ENCODE data around the gene KAT14.

DNA sequence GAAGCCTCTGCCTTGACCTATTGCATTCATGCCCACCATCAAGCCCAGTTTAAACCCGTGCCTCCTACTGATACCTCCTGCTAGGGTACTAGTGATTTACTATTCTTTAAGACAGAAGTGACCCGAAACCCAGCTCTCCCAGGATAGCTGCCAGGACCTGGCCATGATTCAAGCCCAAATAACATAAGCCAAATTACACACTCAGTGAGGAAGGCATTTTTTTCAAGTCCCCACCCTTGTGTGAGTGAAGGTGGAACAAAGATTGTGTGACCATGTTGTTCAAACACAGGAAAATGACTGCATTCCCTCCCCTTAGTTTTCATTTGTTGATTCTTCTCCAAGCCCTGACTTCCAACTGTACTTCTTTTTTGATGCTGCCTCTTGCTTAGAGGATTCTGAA lies 3.7 kb upstream of the KAT14 start:
- TF ChIP-seq, protein P1, sequence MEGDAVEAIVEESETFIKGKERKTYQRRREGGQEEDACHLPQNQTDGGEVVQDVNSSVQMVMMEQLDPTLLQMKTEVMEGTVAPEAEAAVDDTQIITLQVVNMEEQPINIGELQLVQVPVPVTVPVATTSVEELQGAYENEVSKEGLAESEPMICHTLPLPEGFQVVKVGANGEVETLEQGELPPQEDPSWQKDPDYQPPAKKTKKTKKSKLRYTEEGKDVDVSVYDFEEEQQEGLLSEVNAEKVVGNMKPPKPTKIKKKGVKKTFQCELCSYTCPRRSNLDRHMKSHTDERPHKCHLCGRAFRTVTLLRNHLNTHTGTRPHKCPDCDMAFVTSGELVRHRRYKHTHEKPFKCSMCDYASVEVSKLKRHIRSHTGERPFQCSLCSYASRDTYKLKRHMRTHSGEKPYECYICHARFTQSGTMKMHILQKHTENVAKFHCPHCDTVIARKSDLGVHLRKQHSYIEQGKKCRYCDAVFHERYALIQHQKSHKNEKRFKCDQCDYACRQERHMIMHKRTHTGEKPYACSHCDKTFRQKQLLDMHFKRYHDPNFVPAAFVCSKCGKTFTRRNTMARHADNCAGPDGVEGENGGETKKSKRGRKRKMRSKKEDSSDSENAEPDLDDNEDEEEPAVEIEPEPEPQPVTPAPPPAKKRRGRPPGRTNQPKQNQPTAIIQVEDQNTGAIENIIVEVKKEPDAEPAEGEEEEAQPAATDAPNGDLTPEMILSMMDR (IDR thresholded peaks at IDR 0.05): no peak
- TF ChIP-seq POLR2AphosphoS5 (IDR thresholded peaks at IDR 0.05): peak; percentile 43

Measured in prostate gland (tissue), 2 donors.